Sigmoid colon (tissue), 3 donors: ENCODE results near the gene PCGF5.

Experiments
- POLR2A ChIP-seq, 2 donors: fragments of 450-650 bp; IDR thresholded peaks; one replicate each; pipeline ENCODE4 v1.6.1; 2016; ENCODE audit warnings: antibody characterized with exemption in 2 of 2, mild to moderate bottlenecking in 2 of 2, moderate library complexity in 2 of 2
- TF ChIP-seq, protein P1 (sequence below), 4 experiments: fragments of 450-650 bp in 3 of 4; fragments of 200-600 bp in 1 of 4; IDR thresholded peaks; one replicate each; pipeline ENCODE4 v1.5.1; 2016 to 2019; ENCODE audit warnings: antibody characterized with exemption in 4 of 4, mild to moderate bottlenecking in 3 of 4, moderate library complexity in 2 of 4

DNA sequence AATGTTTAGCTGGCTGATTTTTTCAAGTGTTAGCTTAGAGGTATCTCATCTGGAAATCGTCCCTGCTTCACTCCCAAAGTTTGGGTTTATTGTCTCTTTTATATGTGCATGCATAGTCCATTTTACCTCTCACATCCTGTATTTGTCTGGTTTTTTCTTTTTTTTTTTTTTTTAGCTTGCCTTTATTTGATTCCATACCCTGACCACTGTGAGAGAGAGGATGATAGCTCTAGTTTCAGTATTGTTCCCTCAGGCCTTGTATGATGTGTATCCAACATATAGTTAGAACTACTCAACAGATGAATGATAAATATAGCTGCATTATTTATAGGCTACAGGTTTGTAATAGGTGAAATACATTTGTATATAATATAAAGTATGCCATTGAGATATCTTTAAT lies 29.9 kb downstream of the PCGF5 start:
- TF ChIP-seq, protein P1, sequence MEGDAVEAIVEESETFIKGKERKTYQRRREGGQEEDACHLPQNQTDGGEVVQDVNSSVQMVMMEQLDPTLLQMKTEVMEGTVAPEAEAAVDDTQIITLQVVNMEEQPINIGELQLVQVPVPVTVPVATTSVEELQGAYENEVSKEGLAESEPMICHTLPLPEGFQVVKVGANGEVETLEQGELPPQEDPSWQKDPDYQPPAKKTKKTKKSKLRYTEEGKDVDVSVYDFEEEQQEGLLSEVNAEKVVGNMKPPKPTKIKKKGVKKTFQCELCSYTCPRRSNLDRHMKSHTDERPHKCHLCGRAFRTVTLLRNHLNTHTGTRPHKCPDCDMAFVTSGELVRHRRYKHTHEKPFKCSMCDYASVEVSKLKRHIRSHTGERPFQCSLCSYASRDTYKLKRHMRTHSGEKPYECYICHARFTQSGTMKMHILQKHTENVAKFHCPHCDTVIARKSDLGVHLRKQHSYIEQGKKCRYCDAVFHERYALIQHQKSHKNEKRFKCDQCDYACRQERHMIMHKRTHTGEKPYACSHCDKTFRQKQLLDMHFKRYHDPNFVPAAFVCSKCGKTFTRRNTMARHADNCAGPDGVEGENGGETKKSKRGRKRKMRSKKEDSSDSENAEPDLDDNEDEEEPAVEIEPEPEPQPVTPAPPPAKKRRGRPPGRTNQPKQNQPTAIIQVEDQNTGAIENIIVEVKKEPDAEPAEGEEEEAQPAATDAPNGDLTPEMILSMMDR (IDR thresholded peaks at IDR 0.05): no peak
- TF ChIP-seq POLR2A (IDR thresholded peaks at IDR 0.05): no peak
